GM23338 (cell line): ENCODE data around the gene PCDHAC1. TPM values are rescaled to one million over a fixed set of nuclear protein-coding genes. Genes with fewer than 3 reads are reported as not detected.

Experiments
- ATAC-seq: fragments of 200-7000 bp; cut with Tn5 transposase; 3 replicates; pipeline ENCODE4 v1.9.1; 2020
- DNase-seq: peaks from one replicate; pipeline ENCODE4 v3.0.0-alpha.2; 2015; ENCODE audit warnings: low spot score
- H2AFZ ChIP-seq: fragments of 200-600 bp; sonication (generic); 2 replicates; pipeline ENCODE4 v1.8.0; 2016; ENCODE audit warnings: antibody characterized with exemption, mild to moderate bottlenecking, moderate library complexity
- H3F3A ChIP-seq: fragments of 200-600 bp; sonication (generic); replicated peaks from 2 replicates; pipeline ENCODE4 v1.8.0; 2017; ENCODE audit warnings: antibody characterized with exemption, mixed run types, low read depth
- H3K27ac ChIP-seq: fragments of 200-600 bp; sonication (generic); 2 replicates; pipeline ENCODE4 v1.6.1; 2016; ENCODE audit warnings: low read depth
- H3K27me3 ChIP-seq: fragments of 200-600 bp; sonication (generic); 2 replicates; pipeline ENCODE4 v1.8.0; 2016; ENCODE audit warnings: mild to moderate bottlenecking, mixed run types, moderate library complexity; ENCODE audit not compliant: insufficient read depth
- H3K36me3 ChIP-seq: fragments of 200-600 bp; sonication (generic); 2 replicates; pipeline ENCODE4 v1.8.0; 2016; ENCODE audit warnings: mild to moderate bottlenecking; ENCODE audit not compliant: insufficient read depth
- H3K4me1 ChIP-seq: fragments of 200-600 bp; sonication (generic); 2 replicates; pipeline ENCODE4 v1.8.0; 2016; ENCODE audit warnings: mild to moderate bottlenecking, moderate library complexity; ENCODE audit not compliant: insufficient read depth
- H3K4me2 ChIP-seq: fragments of 200-600 bp; sonication (generic); 2 replicates; pipeline ENCODE4 v1.7.1; 2017; ENCODE audit warnings: mixed run types
- H3K4me3 ChIP-seq: fragments of 200-600 bp; sonication (generic); 2 replicates; pipeline ENCODE4 v1.6.1; 2016; ENCODE audit warnings: mixed run types
- H3K79me2 ChIP-seq: fragments of 200-600 bp; sonication (generic); replicated peaks from 2 replicates; pipeline ENCODE4 v1.8.0; 2017; ENCODE audit warnings: mild to moderate bottlenecking; ENCODE audit not compliant: insufficient read depth
- H3K9me2 ChIP-seq: fragments of 200-600 bp; sonication (generic); 2 replicates; pipeline ENCODE4 v1.8.0; 2017; ENCODE audit not compliant: insufficient read depth
- H4K20me1 ChIP-seq: fragments of 200-600 bp; sonication (generic); replicated peaks from 2 replicates; pipeline ENCODE4 v1.8.0; 2017; ENCODE audit warnings: mild to moderate bottlenecking; ENCODE audit not compliant: insufficient read depth
- H3K27ac Mint-ChIP-seq: 2 replicates; pipeline ENCODE4 v1.8.0; 2020; ENCODE audit warnings: inconsistent platforms, mild to moderate bottlenecking, moderate library complexity, mixed read lengths
- H3K27me3 Mint-ChIP-seq: 3 replicates; pipeline ENCODE4 v1.8.0; 2022; ENCODE audit warnings: low read depth, mild to moderate bottlenecking, moderate library complexity, mixed read lengths, inconsistent platforms; ENCODE audit not compliant: insufficient read depth, poor library complexity
- H3K36me3 Mint-ChIP-seq: 3 replicates; pipeline ENCODE4 v1.8.0; 2021; ENCODE audit warnings: low read depth, mild to moderate bottlenecking, inconsistent platforms, moderate library complexity, mixed read lengths
- H3K4me1 Mint-ChIP-seq: 3 replicates; pipeline ENCODE4 v1.8.0; 2020; ENCODE audit warnings: mild to moderate bottlenecking, inconsistent platforms, mixed read lengths
- H3K4me3 Mint-ChIP-seq: 3 replicates; pipeline ENCODE4 v1.8.0; 2021; ENCODE audit warnings: moderate library complexity, mild to moderate bottlenecking, inconsistent platforms, mixed read lengths
- H3K9me3 Mint-ChIP-seq: 3 replicates; pipeline ENCODE4 v1.8.0; 2020; ENCODE audit warnings: moderate library complexity, mild to moderate bottlenecking, inconsistent platforms, mixed read lengths
- CREB1 ChIP-seq: fragments of 250-450 bp; sonication (Bioruptor Pico); IDR thresholded peaks from 2 replicates; pipeline ENCODE4 v1.5.0; 2020; ENCODE audit warnings: low read depth, mild to moderate bottlenecking, moderate library complexity
- ETS1 ChIP-seq: IDR thresholded peaks from 2 replicates; pipeline ENCODE4 v1.6.1; 2016; ENCODE audit warnings: antibody characterized with exemption
- EZH2 ChIP-seq: fragments of 200-600 bp; sonication (generic); IDR thresholded peaks from one replicate; pipeline ENCODE4 v1.8.0; 2017; ENCODE audit warnings: antibody characterized with exemption, mild to moderate bottlenecking, low read depth; ENCODE audit not compliant: unreplicated experiment
- EZH2phosphoT487 ChIP-seq: fragments of 200-600 bp; sonication (generic); IDR thresholded peaks from one replicate; pipeline ENCODE4 v1.8.1; 2018; ENCODE audit warnings: antibody characterized with exemption; ENCODE audit not compliant: unreplicated experiment
- JUNB ChIP-seq: IDR thresholded peaks from one replicate; pipeline ENCODE4 v1.6.1; 2016; ENCODE audit warnings: antibody characterized with exemption; ENCODE audit not compliant: unreplicated experiment
- NANOG ChIP-seq: IDR thresholded peaks from 2 replicates; pipeline ENCODE4 v1.6.1; 2016; ENCODE audit warnings: antibody characterized with exemption, borderline replicate concordance
- POLR2AphosphoS5 ChIP-seq: IDR thresholded peaks from 2 replicates; pipeline ENCODE4 v1.6.1; 2016; ENCODE audit warnings: antibody characterized with exemption, low read depth
- STAT1 ChIP-seq: IDR thresholded peaks from one replicate; pipeline ENCODE4 v1.6.1; 2016; ENCODE audit warnings: antibody characterized with exemption; ENCODE audit not compliant: unreplicated experiment
- ZNF114 ChIP-seq: fragments of 250-450 bp; sonication (Bioruptor Pico); IDR thresholded peaks from 2 replicates; pipeline ENCODE4 v1.5.0; 2020; ENCODE audit warnings: mild to moderate bottlenecking, moderate library complexity
- ZNF331 ChIP-seq: fragments of 250-450 bp; sonication (Bioruptor Pico); IDR thresholded peaks from 2 replicates; pipeline ENCODE4 v1.5.0; 2020; ENCODE audit warnings: low read depth, mild to moderate bottlenecking, moderate library complexity
- polyA plus RNA-seq: library from polyadenylated mRNA; unstranded; fragments of >200 nt; fragmentation: Nextera tagmentation; extraction: Ambion mirVana; gene quantifications from 2 replicates; pipeline ENCODE4 v1.2.1, GENCODE V29; 2016
- total RNA-seq: library from RNA; depleted of rRNA; stranded (reverse); fragments of >200 nt; shearing (Covaris generic); gene quantifications from 2 replicates; pipeline ENCODE4 v1.2.3, GENCODE V29; 2014
- TF ChIP-seq, protein P1 (sequence below): IDR thresholded peaks from one replicate; pipeline ENCODE4 v1.6.1; 2018; ENCODE audit warnings: antibody characterized with exemption; ENCODE audit not compliant: unreplicated experiment
- TF ChIP-seq, protein P2 (sequence below): fragments of 250-450 bp; sonication (Bioruptor Pico); IDR thresholded peaks from 2 replicates; pipeline ENCODE4 v1.5.0; 2020; ENCODE audit warnings: mild to moderate bottlenecking, moderate library complexity
- TF ChIP-seq, protein P3 (sequence below), 2 experiments: fragments of 200-600 bp in 1 of 2; sonication (generic) in 1 of 2; conservative IDR thresholded peaks; 2 replicates each; pipeline versions ENCODE4 v1.5.1 to v1.6.1; 2016 to 2017; ENCODE audit warnings: antibody characterized with exemption in 2 of 2, low read depth in 2 of 2, mild to moderate bottlenecking in 2 of 2, moderate library complexity in 1 of 2

Gene PCDHAC1
- total and polyA plus RNA-seq, 2 experiments from 2014 or later, result 0.53 to 12.1 TPM

DNA sequence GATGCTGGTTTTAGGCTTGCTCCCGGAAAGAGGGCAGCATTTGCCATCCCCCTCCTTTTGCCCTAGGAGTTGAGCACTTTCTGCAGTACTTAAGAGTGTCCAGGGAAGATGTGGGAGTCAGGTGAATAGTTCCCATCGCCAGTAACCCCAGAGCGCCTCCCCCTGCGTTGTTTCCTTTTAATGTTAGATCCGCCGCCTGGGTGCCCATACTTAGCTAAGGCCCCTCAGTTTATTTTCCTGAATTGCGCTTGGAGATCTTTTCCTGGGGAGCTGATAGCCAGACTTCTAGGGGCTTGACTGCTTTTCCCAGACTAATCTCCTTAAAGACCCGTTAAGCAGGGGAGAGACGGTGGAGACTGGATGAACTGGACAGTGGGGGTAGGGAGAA lies 39.8 kb downstream of the PCDHAC1 start:
- H3K4me1 Mint-ChIP-seq, result peaks cover 38% of the 10 kb centered on the region
- H3K27me3 Mint-ChIP-seq, result peaks cover 26% of the 10 kb centered on the region
- peaks cover 4% of the 10 kb centered on the region; the same call in 2 of the 3 replicates for H3K36me3 Mint-ChIP-seq
- peak overlapping the region; percentile 90 for H3K4me3 Mint-ChIP-seq
- Histone ChIP-seq H3K4me1 (peaks cover 14% of the 10 kb centered on the region), H3K27ac (peak overlapping the region; percentile 53; the same call in 1 of the 2 replicates), H3K27me3 (peaks cover 43% of the 10 kb centered on the region), H3K79me2 (0 out of 2 replicates have a peak, but pooled peaks cover 5% of the 10 kb centered on the region), H3K4me2 (peak overlapping the region; percentile 99), H3K9me2 (no peaks in the 10 kb centered on the region), H3K4me3 (peak overlapping the region; percentile 93), H2AFZ (peak overlapping the region; percentile 86), H3K36me3 (no peaks in the 10 kb centered on the region), H4K20me1 (0 out of 2 replicates have a peak, but pooled peaks cover 3% of the 10 kb centered on the region), H3F3A (no peaks in the 10 kb centered on the region)
- no peaks in the 10 kb centered on the region for H3K9me3 Mint-ChIP-seq
- peak; percentile 7 for ATAC-seq
- TF ChIP-seq ZNF331 (no peak), EZH2 (no peak), NANOG (no peak), JUNB (no peak), ZNF114 (no peak), ETS1 (no peak), CREB1 (no peak), POLR2AphosphoS5 (no peak), STAT1 (no peak), EZH2phosphoT487 (no peak)
- TF ChIP-seq, protein P1, sequence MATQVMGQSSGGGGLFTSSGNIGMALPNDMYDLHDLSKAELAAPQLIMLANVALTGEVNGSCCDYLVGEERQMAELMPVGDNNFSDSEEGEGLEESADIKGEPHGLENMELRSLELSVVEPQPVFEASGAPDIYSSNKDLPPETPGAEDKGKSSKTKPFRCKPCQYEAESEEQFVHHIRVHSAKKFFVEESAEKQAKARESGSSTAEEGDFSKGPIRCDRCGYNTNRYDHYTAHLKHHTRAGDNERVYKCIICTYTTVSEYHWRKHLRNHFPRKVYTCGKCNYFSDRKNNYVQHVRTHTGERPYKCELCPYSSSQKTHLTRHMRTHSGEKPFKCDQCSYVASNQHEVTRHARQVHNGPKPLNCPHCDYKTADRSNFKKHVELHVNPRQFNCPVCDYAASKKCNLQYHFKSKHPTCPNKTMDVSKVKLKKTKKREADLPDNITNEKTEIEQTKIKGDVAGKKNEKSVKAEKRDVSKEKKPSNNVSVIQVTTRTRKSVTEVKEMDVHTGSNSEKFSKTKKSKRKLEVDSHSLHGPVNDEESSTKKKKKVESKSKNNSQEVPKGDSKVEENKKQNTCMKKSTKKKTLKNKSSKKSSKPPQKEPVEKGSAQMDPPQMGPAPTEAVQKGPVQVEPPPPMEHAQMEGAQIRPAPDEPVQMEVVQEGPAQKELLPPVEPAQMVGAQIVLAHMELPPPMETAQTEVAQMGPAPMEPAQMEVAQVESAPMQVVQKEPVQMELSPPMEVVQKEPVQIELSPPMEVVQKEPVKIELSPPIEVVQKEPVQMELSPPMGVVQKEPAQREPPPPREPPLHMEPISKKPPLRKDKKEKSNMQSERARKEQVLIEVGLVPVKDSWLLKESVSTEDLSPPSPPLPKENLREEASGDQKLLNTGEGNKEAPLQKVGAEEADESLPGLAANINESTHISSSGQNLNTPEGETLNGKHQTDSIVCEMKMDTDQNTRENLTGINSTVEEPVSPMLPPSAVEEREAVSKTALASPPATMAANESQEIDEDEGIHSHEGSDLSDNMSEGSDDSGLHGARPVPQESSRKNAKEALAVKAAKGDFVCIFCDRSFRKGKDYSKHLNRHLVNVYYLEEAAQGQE, result no peak
- TF ChIP-seq, protein P2, sequence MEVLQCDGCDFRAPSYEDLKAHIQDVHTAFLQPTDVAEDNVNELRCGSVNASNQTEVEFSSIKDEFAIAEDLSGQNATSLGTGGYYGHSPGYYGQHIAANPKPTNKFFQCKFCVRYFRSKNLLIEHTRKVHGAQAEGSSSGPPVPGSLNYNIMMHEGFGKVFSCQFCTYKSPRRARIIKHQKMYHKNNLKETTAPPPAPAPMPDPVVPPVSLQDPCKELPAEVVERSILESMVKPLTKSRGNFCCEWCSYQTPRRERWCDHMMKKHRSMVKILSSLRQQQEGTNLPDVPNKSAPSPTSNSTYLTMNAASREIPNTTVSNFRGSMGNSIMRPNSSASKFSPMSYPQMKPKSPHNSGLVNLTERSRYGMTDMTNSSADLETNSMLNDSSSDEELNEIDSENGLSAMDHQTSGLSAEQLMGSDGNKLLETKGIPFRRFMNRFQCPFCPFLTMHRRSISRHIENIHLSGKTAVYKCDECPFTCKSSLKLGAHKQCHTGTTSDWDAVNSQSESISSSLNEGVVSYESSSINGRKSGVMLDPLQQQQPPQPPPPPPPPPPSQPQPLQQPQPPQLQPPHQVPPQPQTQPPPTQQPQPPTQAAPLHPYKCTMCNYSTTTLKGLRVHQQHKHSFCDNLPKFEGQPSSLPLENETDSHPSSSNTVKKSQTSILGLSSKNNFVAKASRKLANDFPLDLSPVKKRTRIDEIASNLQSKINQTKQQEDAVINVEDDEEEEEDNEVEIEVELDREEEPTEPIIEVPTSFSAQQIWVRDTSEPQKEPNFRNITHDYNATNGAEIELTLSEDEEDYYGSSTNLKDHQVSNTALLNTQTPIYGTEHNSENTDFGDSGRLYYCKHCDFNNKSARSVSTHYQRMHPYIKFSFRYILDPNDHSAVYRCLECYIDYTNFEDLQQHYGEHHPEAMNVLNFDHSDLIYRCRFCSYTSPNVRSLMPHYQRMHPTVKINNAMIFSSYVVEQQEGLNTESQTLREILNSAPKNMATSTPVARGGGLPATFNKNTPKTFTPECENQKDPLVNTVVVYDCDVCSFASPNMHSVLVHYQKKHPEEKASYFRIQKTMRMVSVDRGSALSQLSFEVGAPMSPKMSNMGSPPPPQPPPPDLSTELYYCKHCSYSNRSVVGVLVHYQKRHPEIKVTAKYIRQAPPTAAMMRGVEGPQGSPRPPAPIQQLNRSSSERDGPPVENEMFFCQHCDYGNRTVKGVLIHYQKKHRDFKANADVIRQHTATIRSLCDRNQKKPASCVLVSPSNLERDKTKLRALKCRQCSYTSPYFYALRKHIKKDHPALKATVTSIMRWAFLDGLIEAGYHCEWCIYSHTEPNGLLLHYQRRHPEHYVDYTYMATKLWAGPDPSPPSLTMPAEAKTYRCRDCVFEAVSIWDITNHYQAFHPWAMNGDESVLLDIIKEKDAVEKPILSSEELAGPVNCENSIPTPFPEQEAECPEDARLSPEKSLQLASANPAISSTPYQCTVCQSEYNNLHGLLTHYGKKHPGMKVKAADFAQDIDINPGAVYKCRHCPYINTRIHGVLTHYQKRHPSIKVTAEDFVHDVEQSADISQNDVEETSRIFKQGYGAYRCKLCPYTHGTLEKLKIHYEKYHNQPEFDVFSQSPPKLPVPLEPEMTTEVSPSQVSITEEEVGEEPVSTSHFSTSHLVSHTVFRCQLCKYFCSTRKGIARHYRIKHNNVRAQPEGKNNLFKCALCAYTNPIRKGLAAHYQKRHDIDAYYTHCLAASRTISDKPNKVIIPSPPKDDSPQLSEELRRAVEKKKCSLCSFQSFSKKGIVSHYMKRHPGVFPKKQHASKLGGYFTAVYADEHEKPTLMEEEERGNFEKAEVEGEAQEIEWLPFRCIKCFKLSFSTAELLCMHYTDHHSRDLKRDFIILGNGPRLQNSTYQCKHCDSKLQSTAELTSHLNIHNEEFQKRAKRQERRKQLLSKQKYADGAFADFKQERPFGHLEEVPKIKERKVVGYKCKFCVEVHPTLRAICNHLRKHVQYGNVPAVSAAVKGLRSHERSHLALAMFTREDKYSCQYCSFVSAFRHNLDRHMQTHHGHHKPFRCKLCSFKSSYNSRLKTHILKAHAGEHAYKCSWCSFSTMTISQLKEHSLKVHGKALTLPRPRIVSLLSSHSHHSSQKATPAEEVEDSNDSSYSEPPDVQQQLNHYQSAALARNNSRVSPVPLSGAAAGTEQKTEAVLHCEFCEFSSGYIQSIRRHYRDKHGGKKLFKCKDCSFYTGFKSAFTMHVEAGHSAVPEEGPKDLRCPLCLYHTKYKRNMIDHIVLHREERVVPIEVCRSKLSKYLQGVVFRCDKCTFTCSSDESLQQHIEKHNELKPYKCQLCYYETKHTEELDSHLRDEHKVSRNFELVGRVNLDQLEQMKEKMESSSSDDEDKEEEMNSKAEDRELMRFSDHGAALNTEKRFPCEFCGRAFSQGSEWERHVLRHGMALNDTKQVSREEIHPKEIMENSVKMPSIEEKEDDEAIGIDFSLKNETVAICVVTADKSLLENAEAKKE, result no peak
- TF ChIP-seq, protein P3, sequence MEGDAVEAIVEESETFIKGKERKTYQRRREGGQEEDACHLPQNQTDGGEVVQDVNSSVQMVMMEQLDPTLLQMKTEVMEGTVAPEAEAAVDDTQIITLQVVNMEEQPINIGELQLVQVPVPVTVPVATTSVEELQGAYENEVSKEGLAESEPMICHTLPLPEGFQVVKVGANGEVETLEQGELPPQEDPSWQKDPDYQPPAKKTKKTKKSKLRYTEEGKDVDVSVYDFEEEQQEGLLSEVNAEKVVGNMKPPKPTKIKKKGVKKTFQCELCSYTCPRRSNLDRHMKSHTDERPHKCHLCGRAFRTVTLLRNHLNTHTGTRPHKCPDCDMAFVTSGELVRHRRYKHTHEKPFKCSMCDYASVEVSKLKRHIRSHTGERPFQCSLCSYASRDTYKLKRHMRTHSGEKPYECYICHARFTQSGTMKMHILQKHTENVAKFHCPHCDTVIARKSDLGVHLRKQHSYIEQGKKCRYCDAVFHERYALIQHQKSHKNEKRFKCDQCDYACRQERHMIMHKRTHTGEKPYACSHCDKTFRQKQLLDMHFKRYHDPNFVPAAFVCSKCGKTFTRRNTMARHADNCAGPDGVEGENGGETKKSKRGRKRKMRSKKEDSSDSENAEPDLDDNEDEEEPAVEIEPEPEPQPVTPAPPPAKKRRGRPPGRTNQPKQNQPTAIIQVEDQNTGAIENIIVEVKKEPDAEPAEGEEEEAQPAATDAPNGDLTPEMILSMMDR (conservative IDR thresholded peaks at IDR 0.05; ENCODE audit: low read depth in 2 of 2), result no peak
- DNase-seq, result peak; percentile 61
- peak overlapping the region; percentile 38; the same call in 1 of the 2 replicates for H3K27ac Mint-ChIP-seq
